Measurements from ENCODE around the gene CA5B. TPM values are rescaled to one million over a fixed set of nuclear protein-coding genes. Genes with fewer than 3 reads are reported as not detected.
"Not testable (repeated sequence)": the region's sequence is repeated elsewhere in the genome, so short reads cannot be mapped to it uniquely, and the experiment has no call there.

Gene CA5B
- polyA plus RNA-seq, 1 donor from 2014 or later = 25.0 TPM

GRCh38 chrX:15737190-15737958, 696 bp upstream of the CA5B start:
- peak overlapping the region; percentile 23 to 89 (median 79) for H3K27ac Mint-ChIP-seq
- H3K27me3 Mint-ChIP-seq = no peaks in the 10 kb centered on the region
- peak overlapping the region; percentile 86 to 97 (median 96) for H3K4me3 Mint-ChIP-seq
- H3K4me1 Mint-ChIP-seq = peaks cover 18 to 25% (median 20%) of the 10 kb centered on the region in 3 donors
- H3K36me3 Mint-ChIP-seq = peaks cover 3% of the 10 kb centered on the region
- H3K9me3 Mint-ChIP-seq = no peaks in the 10 kb centered on the region

GRCh38 chrX:15739886-15740285, 1.8 kb downstream of the CA5B start:
- Mint-ChIP-seq H3K4me1 (peaks cover 18 to 35% (median 32%) of the 10 kb centered on the region in 3 donors), H3K27me3 (no peaks in the 10 kb centered on the region), H3K27ac (no peak overlapping the region), H3K36me3 (peaks cover 15% of the 10 kb centered on the region), H3K9me3 (no peaks in the 10 kb centered on the region), H3K4me3 (peak overlapping the region in 3 of 4 donors; percentile 10 to 86 (median 73))

GRCh38 chrX:15744181-15744867, 6.3 kb downstream of the CA5B start:
- H3K9me3 Mint-ChIP-seq = no peaks in the 10 kb centered on the region
- peaks cover 21% of the 10 kb centered on the region for H3K36me3 Mint-ChIP-seq
- H3K27ac Mint-ChIP-seq = peak overlapping the region in 1 of 3 donors; percentile 47
- no peaks in the 10 kb centered on the region for H3K27me3 Mint-ChIP-seq
- peaks cover 17 to 34% (median 30%) of the 10 kb centered on the region in 3 donors for H3K4me1 Mint-ChIP-seq
- peak overlapping the region in 2 of 4 donors; percentile 10 to 33 for H3K4me3 Mint-ChIP-seq

GRCh38 chrX:15745179-15745578, 7.1 kb downstream of the CA5B start:
- Mint-ChIP-seq H3K27me3 (no peaks in the 10 kb centered on the region), H3K4me1 (peaks cover 20 to 35% (median 30%) of the 10 kb centered on the region in 3 donors), H3K36me3 (peaks cover 21% of the 10 kb centered on the region), H3K27ac (no peak overlapping the region), H3K4me3 (no peak overlapping the region), H3K9me3 (no peaks in the 10 kb centered on the region)

GRCh38 chrX:15746651-15747050, 8.6 kb downstream of the CA5B start:
- Mint-ChIP-seq H3K27ac (peak overlapping the region in 2 of 3 donors; percentile 8 to 74), H3K36me3 (peaks cover 21% of the 10 kb centered on the region), H3K4me1 (peaks cover 31 to 43% (median 42%) of the 10 kb centered on the region in 3 donors)
- H3K9me3 Mint-ChIP-seq, H3K4me3 Mint-ChIP-seq, H3K27me3 Mint-ChIP-seq: not testable (repeated sequence)

- Mint-ChIP-seq H3K4me3 (peak overlapping the region in 1 of 4 donors; percentile 18), H3K27me3 (no peaks in the 10 kb centered on the region), H3K9me3 (no peaks in the 10 kb centered on the region), H3K36me3 (peaks cover 17% of the 10 kb centered on the region), H3K27ac (peak overlapping the region in 2 of 3 donors; percentile 21 to 74), H3K4me1 (peaks cover 34 to 48% (median 44%) of the 10 kb centered on the region in 3 donors)
These were observed 9.6 kb downstream of the CA5B start for GRCh38 chrX:15747626-15748173.

GRCh38 chrX:15748841-15749240, 10.8 kb downstream of the CA5B start:
- Mint-ChIP-seq H3K27me3 (no peaks in the 10 kb centered on the region), H3K4me3 (peak overlapping the region in 3 of 4 donors; percentile 9 to 92 (median 81)), H3K27ac (peak overlapping the region in 2 of 3 donors; percentile 95 to 98), H3K36me3 (peaks cover 11% of the 10 kb centered on the region), H3K9me3 (no peaks in the 10 kb centered on the region), H3K4me1 (peaks cover 34 to 43% (median 39%) of the 10 kb centered on the region in 3 donors)

- peak overlapping the region; percentile 95 to 98 (median 96) for H3K27ac Mint-ChIP-seq
- H3K4me1 Mint-ChIP-seq = peaks cover 33 to 42% (median 34%) of the 10 kb centered on the region in 3 donors
- H3K4me3 Mint-ChIP-seq = peak overlapping the region; percentile 69 to 94 (median 86)
- no peaks in the 10 kb centered on the region for H3K27me3 Mint-ChIP-seq
- no peaks in the 10 kb centered on the region for H3K9me3 Mint-ChIP-seq
- H3K36me3 Mint-ChIP-seq = peaks cover 7% of the 10 kb centered on the region
These were observed 11.9 kb downstream of the CA5B start for GRCh38 chrX:15749642-15750610.

GRCh38 chrX:15750611-15751154, 12.6 kb downstream of the CA5B start:
- H3K4me1 Mint-ChIP-seq = peaks cover 28 to 40% (median 34%) of the 10 kb centered on the region in 3 donors
- H3K4me3 Mint-ChIP-seq = peak overlapping the region; percentile 58 to 92 (median 76)
- H3K36me3 Mint-ChIP-seq = peaks cover 9% of the 10 kb centered on the region
- peak overlapping the region; percentile 95 to 98 (median 96) for H3K27ac Mint-ChIP-seq
- no peaks in the 10 kb centered on the region for H3K27me3 Mint-ChIP-seq
- no peaks in the 10 kb centered on the region for H3K9me3 Mint-ChIP-seq

- Mint-ChIP-seq H3K27me3 (no peaks in the 10 kb centered on the region), H3K27ac (peak overlapping the region; percentile 95 to 98 (median 96)), H3K9me3 (no peaks in the 10 kb centered on the region), H3K36me3 (peaks cover 9% of the 10 kb centered on the region), H3K4me3 (peak overlapping the region; percentile 58 to 81 (median 74)), H3K4me1 (peaks cover 31 to 40% (median 34%) of the 10 kb centered on the region in 3 donors)
These were observed 13.2 kb downstream of the CA5B start for GRCh38 chrX:15751155-15751819.

GRCh38 chrX:15755091-15755490, 17.0 kb downstream of the CA5B start:
- no peaks in the 10 kb centered on the region for H3K27me3 Mint-ChIP-seq
- H3K9me3 Mint-ChIP-seq = no peaks in the 10 kb centered on the region
- peaks cover 3% of the 10 kb centered on the region for H3K36me3 Mint-ChIP-seq
- no peak overlapping the region for H3K27ac Mint-ChIP-seq
- H3K4me1 Mint-ChIP-seq = peaks cover 21 to 26% (median 23%) of the 10 kb centered on the region in 3 donors
- no peak overlapping the region for H3K4me3 Mint-ChIP-seq

- Mint-ChIP-seq H3K36me3 (peaks cover 3% of the 10 kb centered on the region), H3K9me3 (no peaks in the 10 kb centered on the region), H3K27ac (peak overlapping the region in 1 of 3 donors; percentile 88), H3K4me3 (no peak overlapping the region), H3K27me3 (no peaks in the 10 kb centered on the region), H3K4me1 (peaks cover 9 to 21% (median 9%) of the 10 kb centered on the region in 3 donors)
These were observed 20.1 kb downstream of the CA5B start for GRCh38 chrX:15758140-15758539.

GRCh38 chrX:15759886-15760285, 21.8 kb downstream of the CA5B start:
- peaks cover 9 to 16% (median 9%) of the 10 kb centered on the region in 3 donors for H3K4me1 Mint-ChIP-seq
- not testable (repeated sequence) for H3K4me3 Mint-ChIP-seq, H3K9me3 Mint-ChIP-seq, H3K27me3 Mint-ChIP-seq, H3K36me3 Mint-ChIP-seq
- H3K27ac Mint-ChIP-seq = peak overlapping the region in 1 of 3 donors; percentile 21

Measured in IgD-negative memory B cell (primary cell).